Neural progenitor cell (in vitro differentiated cells): ENCODE measurements around the gene WLS.

Source experiments
- CTCF ChIP-seq: fragments of 200-600 bp; sonication (generic); IDR thresholded peaks from 2 replicates; pipeline ENCODE4 v1.5.1; 2017; ENCODE audit warnings: antibody characterized with exemption, mild to moderate bottlenecking
- EZH2phosphoT487 ChIP-seq: fragments of 200-600 bp; sonication (generic); IDR thresholded peaks from 2 replicates; pipeline ENCODE4 v1.6.1; 2017; ENCODE audit warnings: antibody characterized with exemption

GRCh38 chr1:68141071-68142021, 91.0 kb downstream of the WLS start:
- TF ChIP-seq CTCF (no peak), EZH2phosphoT487 (no peak)
